ENCODE data around the gene OSGIN1.

Gene OSGIN1

DNA sequence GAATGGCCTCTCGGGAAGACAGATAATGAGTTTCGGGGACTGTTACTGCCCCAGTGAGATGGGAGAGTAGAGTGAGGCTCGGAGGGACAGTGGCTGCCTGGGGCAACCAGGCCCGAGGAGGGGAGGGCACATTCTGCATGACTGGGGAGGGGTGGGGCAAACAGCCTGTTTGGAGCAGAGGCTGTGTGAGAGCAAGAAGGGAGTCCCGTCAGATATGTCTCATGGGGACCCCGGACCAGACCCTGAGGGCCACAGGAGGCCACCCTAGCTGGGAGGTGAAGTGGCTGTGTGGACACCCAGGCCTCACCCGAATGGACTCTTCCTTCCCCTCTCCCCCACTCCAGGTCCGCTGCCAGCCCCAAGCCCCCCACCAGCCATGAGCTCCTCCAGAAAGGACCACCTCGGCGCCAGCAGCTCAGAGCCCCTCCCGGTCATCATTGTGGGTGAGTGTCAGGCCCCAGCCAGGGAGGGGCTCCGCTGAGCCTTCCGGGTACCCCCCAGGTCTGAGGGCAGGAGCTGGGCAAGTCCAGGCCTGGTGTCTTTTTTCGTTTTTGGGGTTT is 4.3 kb downstream of the OSGIN1 start:
- DNase-seq (ENCODE audit: low spot score): no peak

DNA sequence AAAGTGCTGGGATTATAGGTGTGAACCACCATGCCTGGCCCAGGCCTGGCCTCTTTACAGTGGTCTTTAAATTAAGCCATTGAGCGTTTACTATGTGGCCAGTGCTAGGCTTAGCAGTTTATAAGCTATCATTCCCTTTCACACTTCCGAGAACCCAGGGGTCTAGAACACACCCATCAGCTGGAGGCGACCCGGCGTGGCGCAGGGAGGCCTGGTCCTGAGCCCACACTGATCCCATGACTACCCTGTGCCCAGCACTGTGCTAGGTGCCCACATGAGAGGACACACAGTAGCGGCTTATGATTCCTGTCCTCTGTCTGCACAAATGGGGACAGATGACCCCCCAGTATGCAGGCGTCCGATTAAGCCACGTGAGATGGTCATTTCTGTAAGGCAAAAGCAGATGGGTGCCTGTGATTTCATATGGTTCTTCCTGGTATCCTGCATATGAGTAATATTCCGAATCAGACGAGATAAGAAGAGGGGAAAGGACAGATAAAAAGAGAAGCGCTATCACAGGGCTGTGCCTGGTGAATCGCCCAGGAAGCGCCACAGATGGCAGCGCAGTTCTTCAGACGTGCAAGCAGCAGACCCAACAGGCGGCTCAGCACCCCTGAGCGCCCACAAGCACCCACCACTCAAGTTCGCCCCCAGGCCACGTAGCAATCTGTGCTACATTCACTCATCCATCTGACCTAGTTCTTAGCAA is 5.3 kb downstream of the OSGIN1 start:
- DNase-seq (ENCODE audit: low spot score): no peak

DNA sequence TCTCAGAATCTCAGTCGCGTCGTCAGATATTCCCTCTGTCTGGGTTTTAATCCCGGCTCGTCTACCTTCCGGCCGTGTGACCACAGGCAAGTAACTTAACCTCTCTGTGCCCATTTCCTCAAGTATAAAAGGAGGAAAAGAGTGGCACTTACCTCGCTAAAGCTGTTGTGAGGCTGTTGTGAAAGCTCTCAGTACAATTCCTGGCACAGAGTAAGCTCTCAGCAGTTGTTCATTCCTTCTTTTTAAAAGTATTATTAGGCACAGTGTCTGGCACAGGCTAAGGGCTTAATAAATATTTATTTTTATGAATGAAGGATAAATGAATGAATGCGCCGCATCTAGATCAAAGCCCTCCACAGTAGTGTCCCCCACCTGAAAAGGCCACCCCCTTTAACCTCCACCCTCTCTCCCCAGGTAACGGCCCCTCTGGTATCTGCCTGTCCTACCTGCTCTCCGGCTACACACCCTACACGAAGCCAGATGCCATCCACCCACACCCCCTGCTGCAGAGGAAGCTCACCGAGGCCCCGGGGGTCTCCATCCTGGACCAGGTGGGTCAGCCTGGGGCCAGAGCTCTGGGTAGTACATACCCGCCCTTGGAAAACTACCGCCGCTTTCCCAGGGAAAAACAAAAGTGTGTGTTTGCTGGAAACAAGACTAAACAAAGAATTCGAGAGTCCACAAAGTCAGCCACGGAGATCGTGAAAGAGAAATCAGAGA is 6.0 kb downstream of the OSGIN1 start:
- no peak for DNase-seq (ENCODE audit: low spot score)

DNA sequence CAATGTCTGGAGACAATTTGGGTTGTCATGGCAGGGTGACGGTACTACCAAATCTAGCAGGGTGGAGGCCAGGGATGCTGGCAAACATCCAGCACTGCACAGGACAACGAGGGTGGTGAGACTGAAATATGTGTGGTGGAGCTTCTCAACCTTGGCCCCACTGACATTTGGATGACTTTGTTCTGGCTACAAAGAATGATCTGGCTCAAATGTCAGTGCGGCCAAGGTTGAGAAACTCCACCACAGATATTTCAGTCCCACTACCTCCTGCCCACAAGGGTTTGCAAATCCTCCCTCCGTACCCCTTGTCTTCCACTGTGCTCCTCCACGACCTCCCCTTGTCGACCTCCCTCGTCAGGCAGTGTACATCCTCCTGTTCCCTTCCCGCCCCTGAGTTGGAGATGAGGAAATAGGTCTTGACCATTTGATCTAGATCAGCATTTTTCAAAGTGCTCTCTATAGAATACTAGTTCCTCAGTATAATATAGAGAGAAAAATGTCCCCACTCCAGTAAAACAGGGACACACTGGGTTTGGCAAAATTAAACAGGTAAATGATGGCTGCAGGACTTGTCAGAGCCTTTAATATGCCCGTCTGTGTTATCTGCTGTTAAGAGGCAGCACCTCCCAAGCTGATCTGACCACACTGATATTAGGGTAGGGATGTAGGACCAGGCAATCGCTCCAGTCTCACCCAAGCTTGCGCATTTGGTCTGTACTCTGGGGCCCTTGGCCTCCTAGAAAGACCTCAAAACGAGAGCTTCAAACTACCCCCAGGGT is 6.8 kb downstream of the OSGIN1 start:
- no peak for DNase-seq (ENCODE audit: low spot score)

DNA sequence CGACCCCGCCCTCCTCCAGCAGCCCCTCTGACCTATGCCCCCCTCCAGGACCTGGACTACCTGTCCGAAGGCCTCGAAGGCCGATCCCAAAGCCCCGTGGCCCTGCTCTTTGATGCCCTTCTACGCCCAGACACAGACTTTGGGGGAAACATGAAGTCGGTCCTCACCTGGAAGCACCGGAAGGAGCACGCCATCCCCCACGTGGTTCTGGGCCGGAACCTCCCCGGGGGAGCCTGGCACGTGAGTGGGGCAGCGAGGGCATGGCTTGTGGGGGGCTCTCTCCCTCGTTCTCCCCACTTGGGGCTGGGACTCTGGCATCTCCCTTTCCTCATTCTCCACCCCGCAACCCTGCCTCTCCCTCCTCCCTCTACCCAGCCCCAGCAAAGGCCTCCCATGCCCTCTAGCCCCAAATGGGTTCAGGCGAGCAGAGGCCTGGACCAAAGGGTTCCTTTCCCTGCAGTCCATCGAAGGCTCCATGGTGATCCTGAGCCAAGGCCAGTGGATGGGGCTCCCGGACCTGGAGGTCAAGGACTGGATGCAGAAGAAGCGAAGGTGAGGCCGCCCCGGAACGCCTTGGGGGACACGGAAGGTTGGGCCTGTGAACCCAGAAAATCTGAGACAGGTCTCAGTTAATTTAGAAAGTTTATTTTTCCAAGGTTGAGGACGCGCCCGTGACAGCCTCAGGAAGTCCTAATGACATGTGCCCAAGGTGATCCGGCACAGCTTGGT is 7.6 kb downstream of the OSGIN1 start:
- DNase-seq (ENCODE audit: low spot score): no peak

DNA sequence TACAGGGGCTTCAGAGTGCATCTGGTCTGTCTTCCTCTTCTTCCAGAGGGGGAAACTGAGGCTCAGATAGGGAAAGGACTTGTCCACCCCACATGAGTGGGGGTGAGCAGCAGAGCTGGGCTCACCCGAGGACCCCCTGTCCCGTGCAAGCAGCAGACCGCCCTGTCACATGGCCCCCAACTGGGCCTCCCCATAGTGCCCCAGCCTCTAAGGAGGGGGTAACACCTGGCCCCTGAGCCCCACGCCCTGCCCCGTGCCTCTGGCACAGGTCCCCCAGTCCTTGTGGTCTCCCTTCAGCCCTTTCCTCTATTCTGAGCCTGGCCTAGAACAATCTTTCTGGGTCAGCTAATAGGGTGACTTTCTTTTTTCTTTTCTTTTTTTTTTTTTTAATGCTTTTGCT is 8.6 kb downstream of the OSGIN1 start:
- DNase-seq (ENCODE audit: low spot score): no peak

DNA sequence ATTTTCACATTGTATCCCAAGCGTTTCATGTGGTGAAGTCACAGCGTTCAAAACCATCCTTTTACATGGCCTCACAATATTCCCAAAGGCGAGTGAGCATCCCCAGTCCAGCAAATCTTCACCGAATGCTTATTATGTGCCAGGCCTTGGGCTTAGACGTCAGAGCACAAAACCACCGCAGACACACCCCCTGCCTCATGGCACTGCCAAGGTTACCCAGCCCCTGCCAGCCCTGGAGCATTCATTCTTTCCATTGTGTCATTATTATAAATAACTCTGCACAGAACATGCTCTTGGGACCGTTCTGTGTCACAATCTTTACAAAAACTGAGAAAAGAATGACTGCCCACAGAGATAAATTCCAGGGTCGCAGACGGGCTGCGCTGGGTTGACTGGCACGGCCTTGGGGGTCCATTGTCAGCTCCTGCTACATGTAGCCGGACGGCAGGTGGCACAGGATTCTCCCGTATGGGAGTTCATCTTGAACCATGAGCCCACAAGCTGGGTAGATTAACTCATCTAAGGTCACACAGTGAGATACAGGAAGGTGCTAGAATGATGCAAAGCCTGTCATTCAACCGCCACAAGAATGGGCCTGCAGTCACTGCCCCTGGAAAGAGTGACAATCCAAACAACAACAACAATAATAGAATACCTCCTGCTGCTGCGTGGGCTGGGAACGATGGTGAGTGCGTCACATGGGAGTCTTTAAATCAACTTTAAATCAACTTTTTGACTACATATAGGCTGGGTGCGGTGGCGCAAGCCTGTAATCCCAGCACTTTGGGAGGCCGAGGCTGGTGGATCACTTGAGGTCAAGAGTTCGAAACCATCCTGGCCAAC is 10.5 kb downstream of the OSGIN1 start:
- no peak for DNase-seq (ENCODE audit: low spot score)

DNA sequence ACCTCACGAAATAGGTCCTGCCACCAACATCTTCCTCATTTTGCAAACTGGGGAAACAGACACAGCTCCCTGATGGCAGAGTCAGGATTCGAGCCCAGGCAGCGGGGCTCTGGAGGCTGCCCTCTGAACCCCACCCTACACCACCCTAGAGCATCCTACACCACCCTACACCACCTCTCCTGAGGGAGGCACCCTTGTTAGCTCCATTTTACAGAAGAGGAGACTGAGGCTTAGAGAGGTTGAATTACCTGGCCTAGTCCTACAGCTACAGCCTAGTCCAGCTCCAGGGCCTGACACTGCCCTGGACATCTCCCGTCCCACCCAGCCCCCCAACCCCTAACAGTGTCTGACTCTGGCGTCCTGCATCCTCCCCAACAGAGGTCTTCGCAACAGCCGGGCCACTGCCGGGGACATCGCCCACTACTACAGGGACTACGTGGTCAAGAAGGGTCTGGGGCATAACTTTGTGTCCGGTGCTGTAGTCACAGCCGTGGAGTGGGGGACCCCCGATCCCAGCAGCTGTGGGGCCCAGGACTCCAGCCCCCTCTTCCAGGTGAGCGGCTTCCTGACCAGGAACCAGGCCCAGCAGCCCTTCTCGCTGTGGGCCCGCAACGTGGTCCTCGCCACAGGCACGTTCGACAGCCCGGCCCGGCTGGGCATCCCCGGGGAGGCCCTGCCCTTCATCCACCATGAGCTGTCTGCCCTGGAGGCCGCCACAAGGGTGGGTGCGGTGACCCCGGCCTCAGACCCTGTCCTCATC is 11.8 kb downstream of the OSGIN1 start:
- no peak for DNase-seq (ENCODE audit: low spot score)

DNA sequence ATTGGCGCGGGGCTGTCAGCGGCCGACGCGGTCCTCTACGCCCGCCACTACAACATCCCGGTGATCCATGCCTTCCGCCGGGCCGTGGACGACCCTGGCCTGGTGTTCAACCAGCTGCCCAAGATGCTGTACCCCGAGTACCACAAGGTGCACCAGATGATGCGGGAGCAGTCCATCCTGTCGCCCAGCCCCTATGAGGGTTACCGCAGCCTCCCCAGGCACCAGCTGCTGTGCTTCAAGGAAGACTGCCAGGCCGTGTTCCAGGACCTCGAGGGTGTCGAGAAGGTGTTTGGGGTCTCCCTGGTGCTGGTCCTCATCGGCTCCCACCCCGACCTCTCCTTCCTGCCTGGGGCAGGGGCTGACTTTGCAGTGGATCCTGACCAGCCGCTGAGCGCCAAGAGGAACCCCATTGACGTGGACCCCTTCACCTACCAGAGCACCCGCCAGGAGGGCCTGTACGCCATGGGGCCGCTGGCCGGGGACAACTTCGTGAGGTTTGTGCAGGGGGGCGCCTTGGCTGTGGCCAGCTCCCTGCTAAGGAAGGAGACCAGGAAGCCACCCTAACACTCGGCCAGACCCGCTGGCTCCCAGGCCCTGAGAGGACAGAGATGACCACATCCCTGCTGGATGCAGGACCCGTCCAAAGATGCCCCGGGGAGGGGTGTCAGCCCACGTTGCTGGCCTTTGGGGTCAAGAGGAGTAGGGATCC is 12.6 kb downstream of the OSGIN1 start:
- DNase-seq (ENCODE audit: low spot score): no peak

DNA sequence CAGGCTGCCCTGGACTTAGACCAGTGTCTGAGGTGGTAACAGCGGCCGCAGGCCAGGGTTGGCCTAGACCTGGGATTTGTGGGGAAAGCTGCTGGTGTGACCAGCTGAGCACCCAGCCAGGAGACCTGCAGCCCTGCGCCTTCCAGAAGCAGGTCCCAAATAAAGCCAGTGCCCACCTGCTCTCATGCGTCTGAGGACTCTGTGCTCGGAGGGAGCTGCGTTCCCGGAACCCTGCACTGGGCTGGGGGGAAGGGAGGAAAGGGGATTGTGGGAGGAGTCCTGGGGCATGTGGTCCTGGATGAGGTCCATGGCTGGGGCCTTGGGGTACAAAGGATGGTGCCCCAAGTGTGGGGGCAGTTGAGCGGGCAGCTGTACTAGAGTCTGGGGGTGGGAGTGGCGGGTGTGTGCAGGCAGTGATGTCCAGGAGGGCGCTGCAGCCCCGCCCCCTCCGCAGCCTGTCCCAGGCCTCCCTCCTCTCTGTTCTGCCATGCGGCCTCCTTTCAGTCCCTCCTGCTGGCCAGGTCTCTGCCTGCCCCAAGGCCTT is 13.2 kb downstream of the OSGIN1 start:
- no peak for DNase-seq (ENCODE audit: low spot score)

DNA sequence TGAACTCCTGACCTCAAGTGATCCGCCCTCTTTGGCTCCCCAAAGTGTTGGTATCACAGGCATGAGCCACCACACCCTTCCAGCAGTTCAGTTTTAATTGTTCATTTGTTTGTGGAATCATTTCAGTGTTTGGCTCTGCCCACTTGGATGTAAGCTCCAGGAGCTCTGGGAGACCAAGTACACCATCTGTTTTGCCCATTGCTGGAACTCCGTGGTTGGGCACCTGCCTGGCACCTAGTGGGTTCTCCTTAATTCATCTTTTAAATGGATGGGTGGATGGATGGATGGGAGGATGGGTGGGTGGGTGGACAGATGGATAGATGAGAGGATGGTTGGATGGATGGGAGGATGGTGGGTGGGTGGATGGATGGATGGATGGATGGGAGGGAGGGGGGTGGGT is 14.1 kb downstream of the OSGIN1 start:
- peak; percentile 59 for DNase-seq (ENCODE audit: low spot score)

DNA sequence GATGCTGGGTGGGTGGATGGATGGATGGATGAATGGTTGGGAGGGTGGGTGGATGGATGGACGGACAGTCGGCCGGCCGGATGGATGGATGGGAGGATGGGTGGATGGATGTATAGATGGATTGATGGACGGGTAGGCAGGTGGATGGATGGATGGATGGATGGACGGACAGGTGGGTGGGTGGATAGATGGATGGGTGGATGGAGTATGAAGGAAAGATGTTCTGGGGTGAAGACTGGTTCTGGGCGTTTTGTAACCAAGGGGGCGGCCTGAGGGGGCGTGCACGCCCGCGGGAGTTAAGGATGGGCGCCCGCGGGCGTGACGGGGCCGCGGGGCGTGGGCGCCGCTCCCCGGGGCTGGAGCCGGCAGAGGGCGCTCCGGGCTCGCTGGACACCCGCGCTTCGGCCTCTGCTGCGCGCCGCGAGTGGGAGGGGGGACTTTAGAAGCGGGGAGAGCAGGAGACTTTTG is 14.8 kb downstream of the OSGIN1 start, which contains the start of gene NECAB2:
Gene NECAB2, plus strand, starts transcription at position 407 of the 468 bp plus-strand sequence. CDS start 405 bp downstream, outside the sequence.
- DNase-seq (ENCODE audit: low spot score): peak; percentile 29

DNA sequence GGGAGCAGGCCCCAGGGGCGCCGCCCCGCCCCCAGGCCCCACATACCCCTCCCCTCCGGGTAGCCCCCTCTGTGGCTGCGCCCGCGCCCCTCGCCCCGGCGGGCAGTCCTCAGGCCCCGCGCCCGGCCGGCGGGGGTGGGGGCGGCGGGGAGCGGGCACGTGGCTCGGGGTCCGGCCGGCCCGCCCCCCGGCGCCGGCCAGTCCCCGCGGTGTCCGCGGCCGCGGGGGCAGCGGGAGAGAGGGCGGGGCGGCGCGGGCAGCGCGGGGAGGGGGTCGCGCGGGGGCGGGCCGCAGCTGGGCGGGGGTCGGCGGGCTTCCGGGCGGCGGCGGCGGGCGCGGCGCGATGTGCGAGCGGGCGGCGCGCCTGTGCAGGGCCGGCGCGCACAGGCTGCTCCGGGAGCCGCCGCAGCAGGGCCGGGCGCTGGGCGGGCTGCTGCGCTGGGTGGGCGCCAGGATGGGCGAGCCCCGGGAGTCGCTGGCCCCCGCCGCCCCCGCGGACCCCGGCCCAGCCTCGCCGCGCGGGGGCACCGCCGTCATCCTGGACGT is 15.3 kb downstream of the OSGIN1 start:
- DNase-seq (ENCODE audit: low spot score): no peak

DNA sequence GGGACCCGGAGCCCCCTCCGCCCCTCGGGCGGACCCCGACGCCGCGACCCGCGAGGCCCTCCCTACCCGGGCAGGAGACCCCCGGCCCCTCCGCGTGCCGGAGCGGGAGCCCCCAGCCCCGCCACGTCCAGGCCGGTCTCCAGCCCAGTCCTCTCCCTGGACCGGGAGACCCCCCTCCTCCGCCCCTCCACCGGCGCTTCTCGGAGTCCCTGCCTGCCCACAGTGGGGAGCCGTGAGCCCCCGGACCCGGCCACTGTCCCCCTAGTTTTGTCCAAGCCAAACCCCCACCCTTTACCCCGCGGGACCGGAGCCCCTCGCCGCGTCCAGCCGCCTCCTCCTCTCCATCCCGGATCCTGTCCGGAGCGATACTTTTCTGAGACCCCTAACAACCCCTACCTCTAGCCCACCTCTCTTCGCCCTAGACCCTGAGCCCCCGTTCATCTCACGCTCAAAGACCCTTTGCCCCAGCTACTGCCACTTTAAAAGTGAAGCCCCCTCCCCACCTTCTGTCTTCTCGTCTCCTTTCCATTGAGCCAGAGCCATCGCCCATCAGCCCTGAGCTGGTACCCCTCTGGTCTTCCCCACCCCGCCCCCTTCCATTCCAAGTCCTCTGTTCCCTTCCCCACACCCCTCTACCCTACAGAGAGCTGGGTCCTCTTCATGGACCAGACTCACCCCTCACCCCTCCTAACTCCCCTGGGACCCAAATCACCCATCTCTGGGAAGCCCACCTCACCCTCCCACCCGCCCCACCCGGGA is 16.0 kb downstream of the OSGIN1 start:
- DNase-seq (ENCODE audit: low spot score): no peak

DNA sequence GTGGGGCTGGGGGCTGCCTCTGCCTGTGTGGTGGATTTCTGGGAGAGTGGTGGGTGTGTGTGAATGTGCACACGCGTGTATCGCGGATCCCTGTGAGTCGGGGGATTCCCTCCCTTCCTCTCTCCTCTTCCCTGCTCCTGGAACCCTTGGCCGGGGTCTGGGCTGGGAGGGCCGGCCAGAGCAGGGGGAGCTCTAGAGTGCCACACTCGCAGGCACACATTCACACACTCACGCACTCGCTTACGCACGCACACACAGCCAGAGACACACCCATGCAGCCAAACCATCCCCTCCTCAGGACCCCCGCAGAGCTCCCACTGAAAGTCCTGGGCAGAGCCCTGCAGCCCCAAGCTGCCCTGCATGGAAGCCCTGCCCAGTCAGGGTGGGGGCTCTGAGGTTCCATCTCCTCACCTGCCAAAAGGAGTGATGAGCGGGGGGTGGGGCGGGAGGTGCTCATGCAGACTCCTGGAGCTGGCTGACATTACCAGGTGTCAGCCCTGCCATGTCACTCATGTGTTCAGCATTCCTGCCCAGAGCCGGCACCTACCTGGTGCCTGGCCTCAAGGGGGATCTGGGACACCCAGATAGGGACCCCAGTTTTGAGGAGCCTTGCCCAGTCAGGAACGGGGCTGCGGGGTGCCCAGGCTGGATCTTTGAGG is 16.9 kb downstream of the OSGIN1 start:
- DNase-seq (ENCODE audit: low spot score): no peak

DNA sequence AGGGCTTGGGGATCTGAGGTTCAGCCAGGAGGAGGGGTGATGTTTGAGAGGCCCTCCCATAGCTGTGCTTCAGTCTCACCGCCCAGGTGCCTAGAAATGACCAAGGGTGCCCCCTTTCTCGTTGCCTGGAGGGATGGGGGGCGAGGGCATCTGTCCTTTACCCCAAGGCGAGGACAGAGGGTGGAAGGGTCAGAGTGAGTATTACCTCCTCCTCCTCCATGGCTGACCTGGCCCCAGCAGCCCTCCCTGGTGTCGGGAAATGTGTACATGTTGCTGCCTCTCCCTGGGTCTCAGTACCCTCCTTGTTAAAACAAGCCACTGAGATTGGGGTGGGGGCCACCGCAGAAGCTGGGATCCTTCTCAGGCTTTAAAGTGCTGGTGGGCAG is 17.4 kb downstream of the OSGIN1 start:
- DNase-seq (ENCODE audit: low spot score): no peak

Measured in cerebellar cortex (tissue), 1 donor.